CD14-positive monocyte (primary cell): ENCODE data around the gene BACH2. TPM values are rescaled to one million over a fixed set of nuclear protein-coding genes. Genes with fewer than 3 reads are reported as not detected.

Source experiments
- DNase-seq, 3 donors: peaks; one replicate each; pipeline ENCODE4 v3.0.0-alpha.2; 2011 to 2022
- H2AFZ ChIP-seq: 2 replicates; pipeline ENCODE4 v1.6.0; 2012; ENCODE audit warnings: mild to moderate bottlenecking, low read depth, low read length, inconsistent platforms; ENCODE audit not compliant: insufficient read depth, poor library complexity, severe bottlenecking
- H3K27ac ChIP-seq, 2 donors: 1 replicate in 1 of 2; 2 replicates in 1 of 2; pipeline ENCODE4 v1.5.1; 2012 to 2013; ENCODE audit warnings: low read length in 2 of 2, control low read depth in 1 of 2, inconsistent platforms in 1 of 2, low read depth in 1 of 2, mild to moderate bottlenecking in 1 of 2
- H3K27me3 ChIP-seq, 2 donors: one replicate each; pipeline versions ENCODE4 v1.6.0 to v1.6.1; 2011 to 2013; ENCODE audit warnings: low read length in 2 of 2; ENCODE audit not compliant: control insufficient read depth in 2 of 2, insufficient read depth in 2 of 2
- H3K36me3 ChIP-seq, 2 donors: replicated peaks in 1 of 2; 1 replicate in 1 of 2; 2 replicates in 1 of 2; pipeline versions ENCODE4 v1.5.1 to v1.6.1; 2012 to 2013; ENCODE audit warnings: low read length in 2 of 2, control low read depth in 1 of 2, inconsistent platforms in 1 of 2, mild to moderate bottlenecking in 1 of 2; ENCODE audit not compliant: insufficient read depth in 2 of 2, control insufficient read depth in 1 of 2
- H3K4me1 ChIP-seq, 2 donors: 1 replicate in 1 of 2; 2 replicates in 1 of 2; pipeline versions ENCODE4 v1.5.1 to v1.6.1; 2012 to 2013; ENCODE audit warnings: low read length in 2 of 2, control low read depth in 1 of 2, inconsistent platforms in 1 of 2, mild to moderate bottlenecking in 1 of 2, moderate library complexity in 1 of 2; ENCODE audit not compliant: insufficient read depth in 2 of 2, control insufficient read depth in 1 of 2
- H3K4me2 ChIP-seq: replicated peaks from 2 replicates; pipeline ENCODE3; 2012; ENCODE audit warnings: low read length, moderate library complexity, mild to moderate bottlenecking; ENCODE audit not compliant: poor library complexity, severe bottlenecking; ENCODE audit errors: extremely low read depth
- H3K4me3 ChIP-seq, 3 experiments: fragments of 200-600 bp in 1 of 3; sonication (generic) in 1 of 3; replicated peaks in 1 of 3; 1 replicate in 2 of 3; 2 replicates in 1 of 3; pipeline ENCODE4 v1.5.1; 2011 to 2013; ENCODE audit warnings: low read length in 3 of 3, mild to moderate bottlenecking in 3 of 3, control low read depth in 2 of 3, low read depth in 2 of 3, inconsistent platforms in 1 of 3, moderate library complexity in 1 of 3
- H3K79me2 ChIP-seq: 2 replicates; pipeline ENCODE4 v1.6.0; 2012; ENCODE audit warnings: mild to moderate bottlenecking, control low read depth, inconsistent platforms, low read length, moderate library complexity; ENCODE audit not compliant: insufficient read depth
- H3K9ac ChIP-seq: 2 replicates; pipeline ENCODE4 v1.6.0; 2017; ENCODE audit warnings: low read length, mild to moderate bottlenecking; ENCODE audit not compliant: insufficient read depth, poor library complexity, severe bottlenecking
- H3K9me3 ChIP-seq, 2 donors: replicated peaks in 1 of 2; 1 replicate in 1 of 2; 2 replicates in 1 of 2; pipeline versions ENCODE4 v1.5.1 to v1.6.1; 2012 to 2013; ENCODE audit warnings: low read length in 2 of 2, control low read depth in 1 of 2; ENCODE audit not compliant: control insufficient read depth in 1 of 2, insufficient read depth in 1 of 2
- H4K20me1 ChIP-seq: 2 replicates; pipeline ENCODE4 v1.6.0; 2012; ENCODE audit warnings: mild to moderate bottlenecking, low read length, control low read depth, moderate library complexity; ENCODE audit not compliant: insufficient read depth
- H3K27ac Mint-ChIP-seq, 7 donors: one replicate each; pipeline ENCODE4 v1.8.0; 2020; ENCODE audit warnings: mild to moderate bottlenecking in 7 of 7, mixed read lengths in 7 of 7, moderate library complexity in 6 of 7, inconsistent platforms in 2 of 7
- H3K27me3 Mint-ChIP-seq, 3 donors: one replicate each; pipeline ENCODE4 v1.8.0; 2021 to 2022; ENCODE audit warnings: low read depth in 3 of 3, mild to moderate bottlenecking in 3 of 3, mixed read lengths in 3 of 3, moderate library complexity in 3 of 3, inconsistent platforms in 1 of 3
- H3K36me3 Mint-ChIP-seq, 2 donors: one replicate each; pipeline ENCODE4 v1.8.0; 2020; ENCODE audit warnings: mixed read lengths in 2 of 2, inconsistent platforms in 1 of 2, mild to moderate bottlenecking in 1 of 2
- H3K4me1 Mint-ChIP-seq: one replicate; pipeline ENCODE4 v1.8.0; 2020; ENCODE audit warnings: mild to moderate bottlenecking, mixed read lengths
- H3K4me3 Mint-ChIP-seq, 2 donors: one replicate each; pipeline ENCODE4 v1.8.0; 2020; ENCODE audit warnings: mild to moderate bottlenecking in 2 of 2, mixed read lengths in 2 of 2, moderate library complexity in 1 of 2
- H3K9me3 Mint-ChIP-seq, 7 donors: one replicate each; pipeline ENCODE4 v1.8.0; 2020 to 2022; ENCODE audit warnings: mixed read lengths in 7 of 7, mild to moderate bottlenecking in 6 of 7, moderate library complexity in 6 of 7, inconsistent platforms in 2 of 7
- CTCF ChIP-seq: fragments of 200-600 bp; IDR thresholded peaks from one replicate; pipeline ENCODE4 v1.8.0; 2022; ENCODE audit warnings: antibody characterized with exemption, mild to moderate bottlenecking
- WGBS: methylation state at CpG from one replicate; pipeline ENCODE4 v1.1.5; 2013; ENCODE audit warnings: missing lambda C conversion rate; ENCODE audit not compliant: insufficient coverage; 5-methylcytosine and 5-hydroxymethylcytosine counted together
- intact Hi-C, 2 donors: fragments of 100-400 bp; cut with micrococcal nuclease; formaldehyde crosslinking; loops; one replicate each; pipeline versions ENCODE4 v1.15.0 to v1.15.1; 2023
- polyA plus RNA-seq, 3 donors: library from polyadenylated mRNA; depleted of rRNA in 1 of 3; unstranded in 2 of 3; stranded (reverse) in 1 of 3; fragments of 300-500 nt in 2 of 3; fragments of >200 nt in 1 of 3; fragmentation: Illumina TruSeq in 2 of 3; gene quantifications; 1 replicate in 2 of 3; 2 replicates in 1 of 3; pipeline ENCODE4 v1.2.3, GENCODE V29; 2012 to 2021

BACH2 gene
- polyA plus RNA-seq, 3 donors: 0.04 to 0.09 (median 0.05) TPM

GRCh38 chr6:89948876-89949275 is 347.8 kb downstream of the BACH2 start:
- Histone ChIP-seq H3K4me2 (no peak overlapping the region), H4K20me1 (no peaks in the 10 kb centered on the region), H3K27ac (no peak overlapping the region), H3K4me3 (no peak overlapping the region), H3K79me2 (no peaks in the 10 kb centered on the region), H3K36me3 (no peaks in the 10 kb centered on the region), H3K27me3 (no peaks in the 10 kb centered on the region), H3K4me1 (peaks cover 30 to 34% of the 10 kb centered on the region in 2 donors), H3K9me3 (no peaks in the 10 kb centered on the region), H3K9ac (no peak overlapping the region), H2AFZ (no peak overlapping the region)
- intact Hi-C loops: no loop called here
- Mint-ChIP-seq H3K27me3 (peaks cover 0 to 5% (median 2%) of the 10 kb centered on the region in 3 donors), H3K27ac (peak overlapping the region in 1 of 7 donors; percentile 41), H3K36me3 (no peaks in the 10 kb centered on the region), H3K9me3 (no peaks in the 10 kb centered on the region), H3K4me1 (peaks cover 32% of the 10 kb centered on the region), H3K4me3 (no peak overlapping the region)
- no peak for DNase-seq
- WGBS: 86% methylated on average over 5 of the region's 5 CpGs
- TF ChIP-seq CTCF: no peak

GRCh38 chr6:89944826-89945407 is 351.7 kb downstream of the BACH2 start:
- peaks cover 0 to 3% (median 0%) of the 10 kb centered on the region in 3 donors for H3K27me3 Mint-ChIP-seq
- intact Hi-C loops: loop anchor here (5.0 kb wide), 3 partner anchors 232 to 532 kb away; no protein-coding TSS in a partner anchor
- no peak overlapping the region for H3K4me3 ChIP-seq
- no peaks in the 10 kb centered on the region for H3K79me2 ChIP-seq
- no peak overlapping the region for H3K27ac Mint-ChIP-seq
- H3K9me3 Mint-ChIP-seq: no peaks in the 10 kb centered on the region
- no CpG with 5 or more reads among the region's 1 CpG for WGBS
- H3K4me2 ChIP-seq: no peak overlapping the region
- no peaks in the 10 kb centered on the region for H3K4me1 ChIP-seq
- DNase-seq: peak in 1 of 3 donors; percentile 26
- H2AFZ ChIP-seq: no peak overlapping the region
- H3K36me3 Mint-ChIP-seq: no peaks in the 10 kb centered on the region
- H3K4me1 Mint-ChIP-seq: peaks cover 3% of the 10 kb centered on the region
- H3K4me3 Mint-ChIP-seq: no peak overlapping the region
- no peaks in the 10 kb centered on the region for H3K9me3 ChIP-seq
- TF ChIP-seq CTCF: peak; percentile 79
- no peaks in the 10 kb centered on the region for H4K20me1 ChIP-seq
- H3K27me3 ChIP-seq: no peaks in the 10 kb centered on the region
- no peak overlapping the region for H3K9ac ChIP-seq
- H3K27ac ChIP-seq: no peak overlapping the region
- H3K36me3 ChIP-seq: no peaks in the 10 kb centered on the region
